Erythroblast (primary cell): ENCODE results near the gene NCKAP5.

Experiments used
- GATA1 ChIP-seq: IDR thresholded peaks from 2 replicates; pipeline ENCODE4 v1.6.1; 2011; ENCODE audit warnings: low read depth, mild to moderate bottlenecking, control low read depth, low read length, moderate library complexity
- POLR2A ChIP-seq: IDR thresholded peaks from 2 replicates; pipeline ENCODE4 v1.6.1; 2011; ENCODE audit warnings: mild to moderate bottlenecking, low read length

DNA sequence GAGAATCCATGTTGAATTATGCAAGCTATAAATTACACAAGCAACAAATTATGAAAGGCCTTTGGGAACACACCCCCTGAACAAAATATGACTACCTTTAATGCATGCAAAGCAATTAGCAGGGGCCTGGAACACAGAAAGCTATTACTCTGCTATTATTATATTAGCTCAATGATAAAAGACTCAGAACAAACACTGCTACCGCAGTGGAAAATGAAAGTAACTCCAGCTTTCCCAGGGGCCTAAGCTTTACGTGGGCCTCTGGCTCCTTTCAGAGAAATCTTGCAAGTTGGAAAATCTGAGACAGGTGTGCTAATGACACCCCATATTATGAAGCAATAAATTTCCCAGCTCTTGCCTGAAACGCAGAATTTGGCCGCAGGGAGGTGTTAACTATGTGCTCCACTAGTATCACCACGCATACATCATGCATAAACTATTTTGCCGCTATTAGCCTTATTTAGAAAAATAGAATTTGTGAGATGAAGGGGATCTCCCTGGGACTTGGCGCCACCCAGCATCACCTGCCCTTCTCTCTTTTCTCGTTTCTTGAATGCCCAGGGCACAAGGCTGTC, 576.7 kb downstream of the NCKAP5 start:
- TF ChIP-seq POLR2A = no peak
- TF ChIP-seq GATA1 = no peak
